Measurements from ENCODE around the gene STRN4. TPM values are rescaled to one million over a fixed set of nuclear protein-coding genes. Genes with fewer than 3 reads are reported as not detected.

Gene STRN4
- total and polyA plus RNA-seq, 3 experiments from 2014 or later: 23.2 to 70.4 (median 68.8) TPM

Other genes starting within 250 kb of the STRN4 start
- gene CALM3, start 145.1 kb downstream of the STRN4 start, total RNA-seq: 100 to 1,000 TPM; 465 to 493 TPM
- 168 TPM for gene CALM3, start 145.1 kb downstream of the STRN4 start, polyA plus RNA-seq
- 10 to 100 TPM; 17.7 to 18.4 TPM for gene PTGIR, start 121.4 kb downstream of the STRN4 start, total RNA-seq
- not detected for gene PTGIR, start 121.4 kb downstream of the STRN4 start, polyA plus RNA-seq
- 1 to 10 TPM; 9.0 TPM for gene GNG8, start 110.2 kb downstream of the STRN4 start, total RNA-seq
- gene GNG8, start 110.2 kb downstream of the STRN4 start, polyA plus RNA-seq: not detected
- gene DACT3, start 85.3 kb downstream of the STRN4 start, total RNA-seq: 1 to 10 TPM; 2.5 TPM
- gene DACT3, start 85.3 kb downstream of the STRN4 start, polyA plus RNA-seq: not detected
- gene PRKD2, start 29.3 kb downstream of the STRN4 start, total RNA-seq: 10 to 100 TPM; 61.6 to 63.8 TPM
- 88.0 TPM for gene PRKD2, start 29.3 kb downstream of the STRN4 start, polyA plus RNA-seq
- 10 to 100 TPM; 21.6 to 24.4 TPM for gene FKRP, start 393 bp downstream of the STRN4 start, total RNA-seq
- 6.4 TPM for gene FKRP, start 393 bp downstream of the STRN4 start, polyA plus RNA-seq
- 100 to 1,000 TPM; 377 to 380 TPM for gene SLC1A5, start 42.1 kb upstream of the STRN4 start, total RNA-seq
- gene SLC1A5, start 42.1 kb upstream of the STRN4 start, polyA plus RNA-seq: 19.1 TPM
- 100 to 1,000 TPM; 121 TPM for gene AP2S1, start 104.4 kb upstream of the STRN4 start, total RNA-seq
- 74.3 TPM for gene AP2S1, start 104.4 kb upstream of the STRN4 start, polyA plus RNA-seq
- gene ARHGAP35, start 114.5 kb upstream of the STRN4 start, total RNA-seq: 10 to 100 TPM; 26.7 to 27.3 TPM
- 12.2 TPM for gene ARHGAP35, start 114.5 kb upstream of the STRN4 start, polyA plus RNA-seq